K562 (cell line): ENCODE measurements around the gene PTH2. TPM values are rescaled to one million over a fixed set of nuclear protein-coding genes. Genes with fewer than 3 reads are reported as not detected.
A peak's percentile ranks its signal among the peaks of the same experiment; 100 is the strongest.

Experiments used
- BRCA1 ChIP-seq, 2 experiments: fragments of 450-650 bp in 1 of 2; sonication (generic) in 1 of 2; formaldehyde crosslinking in 1 of 2; IDR thresholded peaks; 2 replicates each; pipeline versions ENCODE4 v1.5.0 to v1.6.1; 2017 to 2020; ENCODE audit warnings: mild to moderate bottlenecking in 1 of 2, missing genetic modification reagents in 1 of 2
- CREB3L1 ChIP-seq: fragments of 450-650 bp; IDR thresholded peaks from 2 replicates; pipeline ENCODE4 v1.6.1; 2014; ENCODE audit warnings: low read depth, mild to moderate bottlenecking, moderate library complexity, borderline replicate concordance
- DPF2 ChIP-seq: fragments of 450-650 bp; IDR thresholded peaks from 2 replicates; pipeline ENCODE4 v1.6.1; 2016
- FOXJ2 ChIP-seq: fragments of 200-800 bp; sonication (Bioruptor generic); IDR thresholded peaks from 2 replicates; pipeline ENCODE4 v1.6.1; 2016; ENCODE audit warnings: missing genetic modification characterization, missing compliant biosample characterization
- IRF2 ChIP-seq: sonication (generic); formaldehyde crosslinking; IDR thresholded peaks from 2 replicates; pipeline ENCODE4 v1.8.1; 2022; ENCODE audit warnings: mild to moderate bottlenecking, missing genetic modification reagents
- MITF ChIP-seq: IDR thresholded peaks from 2 replicates; pipeline ENCODE4 v1.6.1; 2014; ENCODE audit warnings: antibody characterized with exemption
- PCBP2 ChIP-seq: fragments of 200-400 bp; formaldehyde crosslinking; IDR thresholded peaks from 2 replicates; pipeline ENCODE4 v1.6.1; 2018; ENCODE audit warnings: low read length, low read depth, mild to moderate bottlenecking, moderate library complexity; ENCODE audit not compliant: poor library complexity, severe bottlenecking
- POLR2G ChIP-seq: fragments of 200-400 bp; formaldehyde crosslinking; IDR thresholded peaks from 2 replicates; pipeline ENCODE4 v1.6.1; 2017; ENCODE audit warnings: low read depth, mild to moderate bottlenecking, antibody characterized with exemption, low read length, moderate library complexity
- RBM15 ChIP-seq: fragments of 200-400 bp; formaldehyde crosslinking; IDR thresholded peaks from 2 replicates; pipeline ENCODE4 v1.6.1; 2018; ENCODE audit warnings: mild to moderate bottlenecking, low read length, moderate library complexity; ENCODE audit not compliant: insufficient read depth
- SAFB2 ChIP-seq: fragments of 200-400 bp; formaldehyde crosslinking; IDR thresholded peaks from 2 replicates; pipeline ENCODE4 v1.6.1; 2018; ENCODE audit warnings: borderline replicate concordance, low read length, low read depth, moderate library complexity; ENCODE audit not compliant: severe bottlenecking
- SMAD3 ChIP-seq: fragments of 450-650 bp; formaldehyde crosslinking; conservative IDR thresholded peaks from 2 replicates; pipeline ENCODE4 v1.4.0; 2020; ENCODE audit warnings: mild to moderate bottlenecking
- SMARCA4 ChIP-seq: fragments of 450-650 bp; IDR thresholded peaks from 2 replicates; pipeline ENCODE4 v1.6.1; 2016
- TCF7 ChIP-seq: sonication (generic); IDR thresholded peaks from 2 replicates; pipeline ENCODE4 v1.6.1; 2016; ENCODE audit warnings: antibody characterized with exemption, borderline replicate concordance
- TEAD4 ChIP-seq, 2 experiments: sonication (generic) in 1 of 2; formaldehyde crosslinking in 1 of 2; IDR thresholded peaks; 2 replicates each; pipeline versions ENCODE4 v1.6.1 to v1.8.0; 2012 to 2022; ENCODE audit warnings: borderline replicate concordance in 1 of 2, inconsistent platforms in 1 of 2, low read length in 1 of 2, mild to moderate bottlenecking in 1 of 2, missing genetic modification reagents in 1 of 2
- THRB ChIP-seq: fragments of 450-650 bp; formaldehyde crosslinking; conservative IDR thresholded peaks from 2 replicates; pipeline ENCODE4 v1.4.0; 2022; ENCODE audit warnings: mild to moderate bottlenecking, missing genetic modification characterization
- ZNF146 ChIP-seq: IDR thresholded peaks from one replicate; pipeline ENCODE4 v1.6.1; 2018; ENCODE audit warnings: missing compliant biosample characterization; ENCODE audit not compliant: unreplicated experiment
- ZNF239 ChIP-seq: fragments of 250-450 bp; sonication (Bioruptor Pico); IDR thresholded peaks from 2 replicates; pipeline ENCODE4 v1.4.0; 2020; ENCODE audit warnings: mild to moderate bottlenecking
- ZNF398 ChIP-seq: fragments of 250-450 bp; sonication (Bioruptor Pico); IDR thresholded peaks from 2 replicates; pipeline ENCODE4 v1.8.0; 2021; ENCODE audit warnings: moderate library complexity, mild to moderate bottlenecking, inconsistent platforms
- ZNF778 ChIP-seq: fragments of 450-650 bp; formaldehyde crosslinking; IDR thresholded peaks from 2 replicates; pipeline ENCODE4 v1.4.0; 2020; ENCODE audit warnings: mild to moderate bottlenecking, moderate library complexity
- ZNF79 ChIP-seq: fragments of 250-450 bp; sonication (Bioruptor Pico); IDR thresholded peaks from 2 replicates; pipeline ENCODE4 v1.4.0; 2020; ENCODE audit warnings: low read depth, mild to moderate bottlenecking, moderate library complexity
- polyA plus RNA-seq, 8 experiments: library from polyadenylated mRNA; depleted of rRNA in 4 of 8; stranded (reverse) in 5 of 8; unstranded in 3 of 8; fragments of >200 nt; fragmentation: Nextera tagmentation in 2 of 8; fragmentation: Illumina TruSeq in 1 of 8; extraction: Ambion mirVana in 2 of 8; extraction: Trizol in 1 of 8; gene quantifications; 2 replicates each; pipeline versions ENCODE4 v1.2.1 to v1.2.3, GENCODE V29; 2011 to 2014; ENCODE audit warnings: inconsistent platforms in 1 of 8, missing spikeins in 1 of 8
- total RNA-seq, 7 experiments: library from RNA; depleted of rRNA in 6 of 7; stranded (reverse); fragments of >200 nt in 6 of 7; fragmentation: Illumina TruSeq in 2 of 7; extraction: Trizol in 2 of 7; gene quantifications; 2 replicates each; pipeline versions ENCODE4 v1.2.1 to v1.2.3, GENCODE V29; 2011 to 2021; ENCODE audit warnings: low replicate concordance in 1 of 7

PTH2 gene
- total and polyA plus RNA-seq, 9 of the 15 experiments (the other 6 are each of a cell fraction or from before 2014, with no cell fraction given): 1.3 TPM; not detected in 8

- TF ChIP-seq POLR2G (peak; percentile 79), CREB3L1 (peak; percentile 93), MITF (no peak), SAFB2 (no peak), BRCA1 (IDR thresholded peaks at IDR 0.05) (no peak), BRCA1 (CRISPR knock-in tag; IDR thresholded peaks at IDR 0.05) (no peak; the same call in 1 of the 2 replicates), TEAD4 (IDR thresholded peaks at IDR 0.05; ENCODE audit: low read length) (no peak), TEAD4 (CRISPR knock-in tag; IDR thresholded peaks at IDR 0.05; ENCODE audit: borderline replicate concordance) (no peak), ZNF79 (CRISPR knock-in tag) (no peak), ZNF146 (CRISPR knock-in tag) (no peak), ZNF398 (CRISPR knock-in tag) (no peak), SMAD3 (CRISPR knock-in tag) (0 out of 2 replicates have a peak, but pooled peaks have one; percentile 35), THRB (CRISPR knock-in tag) (no peak), SMARCA4 (peak; percentile 31; the same call in 1 of the 2 replicates), IRF2 (no peak), RBM15 (no peak), TCF7 (no peak), PCBP2 (no peak), FOXJ2 (tag) (no peak), ZNF239 (CRISPR knock-in tag) (no peak), ZNF778 (CRISPR knock-in tag) (no peak), DPF2 (peak; percentile 49; the same call in 1 of the 2 replicates)
Measured at GRCh38 chr19:49443366-49444099, 20.3 kb upstream of the PTH2 start (continued).
